Vagina (tissue), 2 donors: ENCODE data around the gene ALDH4A1.

Experiments used
- POLR2A ChIP-seq, 2 donors: fragments of 450-650 bp; IDR thresholded peaks; one replicate each; pipeline ENCODE4 v1.6.1; 2017; ENCODE audit warnings: antibody characterized with exemption in 2 of 2, mild to moderate bottlenecking in 2 of 2, moderate library complexity in 2 of 2
- TF ChIP-seq, protein P1 (sequence below), 3 experiments: fragments of 450-650 bp in 2 of 3; fragments of 200-600 bp in 1 of 3; sonication (generic) in 1 of 3; IDR thresholded peaks; one replicate each; pipeline ENCODE4 v1.5.1; 2017 to 2019; ENCODE audit warnings: antibody characterized with exemption in 3 of 3, mild to moderate bottlenecking in 2 of 3, moderate library complexity in 2 of 3

DNA sequence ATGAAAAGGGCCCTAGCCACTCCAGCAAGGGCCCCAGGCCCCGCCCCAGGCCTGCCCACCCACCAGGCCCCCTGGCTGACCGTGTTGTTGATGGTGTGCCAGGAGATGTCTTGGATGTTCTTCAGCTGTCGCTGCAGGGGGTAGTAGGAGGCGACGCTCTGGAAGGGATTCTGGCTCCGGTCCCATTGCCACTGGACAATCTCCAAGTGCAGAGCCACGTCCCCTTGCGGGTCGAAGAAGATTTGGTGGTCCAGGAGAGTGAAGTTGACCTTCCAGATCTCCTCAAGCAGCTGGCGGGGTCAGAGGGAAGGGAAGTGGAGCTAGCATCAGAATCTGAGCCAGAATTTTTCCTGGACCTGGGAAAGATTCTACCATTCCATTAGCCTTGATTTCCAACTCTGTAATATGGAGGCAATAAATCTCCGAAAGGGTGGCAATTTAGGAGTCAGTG lies 53.1 kb downstream of the ALDH4A1 start:
- TF ChIP-seq, protein P1, sequence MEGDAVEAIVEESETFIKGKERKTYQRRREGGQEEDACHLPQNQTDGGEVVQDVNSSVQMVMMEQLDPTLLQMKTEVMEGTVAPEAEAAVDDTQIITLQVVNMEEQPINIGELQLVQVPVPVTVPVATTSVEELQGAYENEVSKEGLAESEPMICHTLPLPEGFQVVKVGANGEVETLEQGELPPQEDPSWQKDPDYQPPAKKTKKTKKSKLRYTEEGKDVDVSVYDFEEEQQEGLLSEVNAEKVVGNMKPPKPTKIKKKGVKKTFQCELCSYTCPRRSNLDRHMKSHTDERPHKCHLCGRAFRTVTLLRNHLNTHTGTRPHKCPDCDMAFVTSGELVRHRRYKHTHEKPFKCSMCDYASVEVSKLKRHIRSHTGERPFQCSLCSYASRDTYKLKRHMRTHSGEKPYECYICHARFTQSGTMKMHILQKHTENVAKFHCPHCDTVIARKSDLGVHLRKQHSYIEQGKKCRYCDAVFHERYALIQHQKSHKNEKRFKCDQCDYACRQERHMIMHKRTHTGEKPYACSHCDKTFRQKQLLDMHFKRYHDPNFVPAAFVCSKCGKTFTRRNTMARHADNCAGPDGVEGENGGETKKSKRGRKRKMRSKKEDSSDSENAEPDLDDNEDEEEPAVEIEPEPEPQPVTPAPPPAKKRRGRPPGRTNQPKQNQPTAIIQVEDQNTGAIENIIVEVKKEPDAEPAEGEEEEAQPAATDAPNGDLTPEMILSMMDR (IDR thresholded peaks at IDR 0.05) = no peak
- TF ChIP-seq POLR2A (IDR thresholded peaks at IDR 0.05) = no peak
